ENCODE measurements around the gene SYNE1. TPM values are rescaled to one million over a fixed set of nuclear protein-coding genes. Genes with fewer than 3 reads are reported as not detected.
A peak's percentile ranks its signal among the peaks of the same experiment; 100 is the strongest.

The SYNE1 gene
- total and polyA plus RNA-seq, 10 donors, result 27.8 to 336 (median 247) TPM

GRCh38 chr6:152154559-152155356, 482.4 kb downstream of the SYNE1 start:
- Histone ChIP-seq H3K9me3 (no peaks in the 10 kb centered on the region), H3K27me3 (replicated peaks in 1 of 7) (no peaks in the 10 kb centered on the region), H3K4me3 (no peak overlapping the region), H3K36me3 (peaks cover 7 to 100% (median 77%) of the 10 kb centered on the region in 6 donors), H3K4me1 (no peaks in the 10 kb centered on the region), H3K27ac (no peak overlapping the region)
- 93 to 96% (median 94%) methylated on average over 17 of the region's 17 CpGs for WGBS, 5 donors
- no peak for TF ChIP-seq POLR2A (IDR thresholded peaks at IDR 0.05)
- TF ChIP-seq POLR2AphosphoS5 (IDR thresholded peaks at IDR 0.05), result no peak
- no peak for TF ChIP-seq CTCF (IDR thresholded peaks at IDR 0.05 in 8 of 11, conservative IDR thresholded peaks at IDR 0.05 in 3 of 11)
- no peak for DNase-seq
- intact Hi-C loops (cut with DNase I; ENCODE audit: low total_unique reads), result no loop called here

- H3K4me1 ChIP-seq, result no peaks in the 10 kb centered on the region
- no peaks in the 10 kb centered on the region for H3K27me3 ChIP-seq (replicated peaks in 1 of 7)
- peak overlapping the region in 1 of 8 donors; percentile 13 for H3K27ac ChIP-seq
- H3K9me3 ChIP-seq, result no peaks in the 10 kb centered on the region
- WGBS, 5 donors, result 47 to 74% (median 66%) methylated on average over 13 of the region's 13 CpGs
- H3K4me3 ChIP-seq, result no peak overlapping the region
- intact Hi-C loops (cut with DNase I; ENCODE audit: low total_unique reads), result no loop called here
- TF ChIP-seq CTCF (IDR thresholded peaks at IDR 0.05 in 8 of 11, conservative IDR thresholded peaks at IDR 0.05 in 3 of 11) (no peak), POLR2A (IDR thresholded peaks at IDR 0.05) (no peak), POLR2AphosphoS5 (IDR thresholded peaks at IDR 0.05) (no peak)
- no peak for DNase-seq
- H3K36me3 ChIP-seq, result peaks cover 7 to 100% (median 93%) of the 10 kb centered on the region in 6 donors
Measured at GRCh38 chr6:152151920-152152319, 485.2 kb downstream of the SYNE1 start.

GRCh38 chr6:152150196-152150595, 487.0 kb downstream of the SYNE1 start:
- DNase-seq, result no peak
- H3K9me3 ChIP-seq, result no peaks in the 10 kb centered on the region
- 82 to 94% (median 92%) methylated on average over 3 of the region's 3 CpGs for WGBS, 5 donors
- H3K27ac ChIP-seq, result no peak overlapping the region
- no peak for TF ChIP-seq POLR2AphosphoS5 (IDR thresholded peaks at IDR 0.05)
- no peak for TF ChIP-seq POLR2A (IDR thresholded peaks at IDR 0.05)
- no peak for TF ChIP-seq CTCF (IDR thresholded peaks at IDR 0.05 in 8 of 11, conservative IDR thresholded peaks at IDR 0.05 in 3 of 11)
- intact Hi-C loops (cut with DNase I; ENCODE audit: low total_unique reads), result no loop called here
- H3K36me3 ChIP-seq, result peaks cover 4 to 100% (median 95%) of the 10 kb centered on the region in 6 donors
- no peak overlapping the region for H3K4me3 ChIP-seq
- no peaks in the 10 kb centered on the region for H3K4me1 ChIP-seq
- H3K27me3 ChIP-seq (replicated peaks in 1 of 7), result no peaks in the 10 kb centered on the region

GRCh38 chr6:152148412-152148811, 488.8 kb downstream of the SYNE1 start:
- Histone ChIP-seq H3K27ac (no peak overlapping the region), H3K36me3 (peaks cover 4 to 100% (median 96%) of the 10 kb centered on the region in 6 donors), H3K27me3 (replicated peaks in 1 of 7) (no peaks in the 10 kb centered on the region), H3K4me3 (no peak overlapping the region), H3K4me1 (peaks cover 0 to under 1% (median 0%) of the 10 kb centered on the region in 6 donors), H3K9me3 (no peaks in the 10 kb centered on the region)
- WGBS, 5 donors, result 88 to 100% (median 93%) methylated on average over 1 of the region's 1 CpG
- TF ChIP-seq POLR2AphosphoS5 (IDR thresholded peaks at IDR 0.05) (no peak), CTCF (IDR thresholded peaks at IDR 0.05 in 8 of 11, conservative IDR thresholded peaks at IDR 0.05 in 3 of 11) (no peak), POLR2A (IDR thresholded peaks at IDR 0.05) (no peak)
- DNase-seq, result no peak
- intact Hi-C loops (cut with DNase I; ENCODE audit: low total_unique reads), result no loop called here
